Measurements from ENCODE around the gene CPTP.

Gene CPTP

GRCh38 chr1:1324524-1325287 is at the start of gene CPTP, which contains the start of gene INTS11:
Gene CPTP, plus strand, starts transcription at chr1:1324802. Its CDS starts 2,109 bp downstream, at chr1:1326911.
Gene INTS11, minus strand, starts transcription at chr1:1324660. Its CDS starts 52 bp downstream, at chr1:1324608.
- Histone ChIP-seq H3K27ac (peak within 1 kb of the TSS; percentile 54 to 96 (median 91)), H3K4me3 (peak within 1 kb of the TSS; percentile 82 to 97 (median 89))

- H3K4me3 ChIP-seq = no peak overlapping the region
- peak overlapping the region in 5 of 21 experiments; percentile 90 to 96 (median 94) for H3K27ac ChIP-seq
These were observed 49.6 kb upstream of the CPTP start for GRCh38 chr1:1274931-1275431.

- no peak overlapping the region for H3K4me3 ChIP-seq
- no peak overlapping the region for H3K27ac ChIP-seq
These were observed 48.8 kb upstream of the CPTP start for GRCh38 chr1:1275836-1276235.

- Histone ChIP-seq H3K4me3 (no peak overlapping the region), H3K27ac (no peak overlapping the region)
These were observed 46.0 kb upstream of the CPTP start for GRCh38 chr1:1278620-1279019.

GRCh38 chr1:1279028-1279427 is 45.6 kb upstream of the CPTP start:
- no peak overlapping the region for H3K4me3 ChIP-seq
- no peak overlapping the region for H3K27ac ChIP-seq

GRCh38 chr1:1280782-1281481 is 43.7 kb upstream of the CPTP start:
- Histone ChIP-seq H3K27ac (peak overlapping the region in 2 of 21 experiments; percentile 3 to 31), H3K4me3 (no peak overlapping the region)

GRCh38 chr1:1281533-1282321 is 42.9 kb upstream of the CPTP start:
- peak overlapping the region in 6 of 21 experiments; percentile 3 to 40 (median 24) for H3K27ac ChIP-seq
- H3K4me3 ChIP-seq = no peak overlapping the region

- H3K27ac ChIP-seq = no peak overlapping the region
- no peak overlapping the region for H3K4me3 ChIP-seq
These were observed 41.6 kb upstream of the CPTP start for GRCh38 chr1:1282998-1283397.

- Histone ChIP-seq H3K27ac (no peak overlapping the region), H3K4me3 (no peak overlapping the region)
These were observed 40.8 kb upstream of the CPTP start for GRCh38 chr1:1283821-1284220.

GRCh38 chr1:1284221-1285101 is 40.1 kb upstream of the CPTP start:
- Histone ChIP-seq H3K4me3 (no peak overlapping the region), H3K27ac (no peak overlapping the region)

- Histone ChIP-seq H3K27ac (no peak overlapping the region), H3K4me3 (no peak overlapping the region)
These were observed 39.5 kb upstream of the CPTP start for GRCh38 chr1:1285102-1285571.

- no peak overlapping the region for H3K27ac ChIP-seq
These were observed 38.8 kb upstream of the CPTP start for GRCh38 chr1:1285611-1286311.

GRCh38 chr1:1286313-1287261 is 38.0 kb upstream of the CPTP start:
- no peak overlapping the region for H3K27ac ChIP-seq
- no peak overlapping the region for H3K4me3 ChIP-seq

More at GRCh38 chr1:1285611-1286311, 38.8 kb upstream of the CPTP start:
- no peak overlapping the region for H3K4me3 ChIP-seq

GRCh38 chr1:1287288-1288110 is 37.1 kb upstream of the CPTP start:
- Histone ChIP-seq H3K27ac (no peak overlapping the region), H3K4me3 (no peak overlapping the region)

- no peak overlapping the region for H3K27ac ChIP-seq
- H3K4me3 ChIP-seq = no peak overlapping the region
These were observed 34.3 kb upstream of the CPTP start for GRCh38 chr1:1290238-1290731.

- Histone ChIP-seq H3K27ac (no peak overlapping the region), H3K4me3 (no peak overlapping the region)
These were observed 33.5 kb upstream of the CPTP start for GRCh38 chr1:1291023-1291528.

Data from skin epidermis (tissue), 12 donors.